Gastroesophageal sphincter (tissue), 4 donors: ENCODE data around the gene HFE. TPM values are rescaled to one million over a fixed set of nuclear protein-coding genes. Genes with fewer than 3 reads are reported as not detected.

Experiments used
- ATAC-seq: fragments of 150-250 bp; one replicate; pipeline ENCODE4 v1.9.1; 2016; ENCODE audit warnings: mild to moderate bottlenecking, moderate library complexity
- H3K27ac ChIP-seq, 4 donors: fragments of 200-600 bp; sonication (generic) in 3 of 4; 1 replicate in 3 of 4; 2 replicates in 1 of 4; pipeline ENCODE4 v1.5.1; 2016 to 2019
- H3K27me3 ChIP-seq: fragments of 200-600 bp; sonication (generic); one replicate; pipeline ENCODE4 v1.5.1; 2019
- H3K36me3 ChIP-seq, 2 donors: fragments of 200-600 bp; sonication (generic); one replicate each; pipeline ENCODE4 v1.5.1; 2019; ENCODE audit warnings: control low read depth in 1 of 2
- H3K4me1 ChIP-seq, 3 donors: fragments of 200-600 bp; sonication (generic); 1 replicate in 2 of 3; 2 replicates in 1 of 3; pipeline ENCODE4 v1.5.1; 2016 to 2019; ENCODE audit warnings: control low read depth in 2 of 3
- H3K4me3 ChIP-seq, 2 donors: fragments of 200-600 bp; sonication (generic); one replicate each; pipeline ENCODE4 v1.5.1; 2019; ENCODE audit warnings: mild to moderate bottlenecking in 1 of 2, moderate library complexity in 1 of 2
- H3K9me3 ChIP-seq, 3 donors: fragments of 200-600 bp; sonication (generic); one replicate each; pipeline ENCODE4 v1.5.1; 2017 to 2019; ENCODE audit warnings: control low read depth in 2 of 3
- CTCF ChIP-seq, 4 experiments: fragments of 200-600 bp in 2 of 4; fragments of 450-650 bp in 2 of 4; sonication (generic) in 1 of 4; IDR thresholded peaks; one replicate each; pipeline ENCODE4 v1.5.1; 2017 to 2019; ENCODE audit warnings: antibody characterized with exemption in 4 of 4, mild to moderate bottlenecking in 2 of 4, moderate library complexity in 2 of 4
- EP300 ChIP-seq: sonication (generic); formaldehyde crosslinking; IDR thresholded peaks from one replicate; pipeline ENCODE4 v1.6.1; 2017; ENCODE audit warnings: antibody characterized with exemption, mild to moderate bottlenecking
- POLR2A ChIP-seq, 2 donors: fragments of 450-650 bp; IDR thresholded peaks; one replicate each; pipeline ENCODE4 v1.6.1; 2017; ENCODE audit warnings: antibody characterized with exemption in 2 of 2, mild to moderate bottlenecking in 2 of 2, moderate library complexity in 1 of 2
- POLR2AphosphoS5 ChIP-seq: sonication (generic); formaldehyde crosslinking; IDR thresholded peaks from one replicate; pipeline ENCODE4 v1.6.1; 2017; ENCODE audit warnings: antibody characterized with exemption
- WGBS, 2 donors: methylation state at CpG; one replicate each; pipeline ENCODE4 v1.1.5; 2018; ENCODE audit warnings: low coverage in 1 of 2; 5-methylcytosine and 5-hydroxymethylcytosine counted together
- total RNA-seq, 4 donors: library from RNA; depleted of rRNA; stranded (reverse); fragments of >200 nt; gene quantifications; one replicate each; pipeline ENCODE4 v1.1.0, GENCODE V29; 2016

The HFE gene
- total RNA-seq, 4 donors from 2014 or later = 3.7 to 11.4 (median 8.3) TPM

DNA sequence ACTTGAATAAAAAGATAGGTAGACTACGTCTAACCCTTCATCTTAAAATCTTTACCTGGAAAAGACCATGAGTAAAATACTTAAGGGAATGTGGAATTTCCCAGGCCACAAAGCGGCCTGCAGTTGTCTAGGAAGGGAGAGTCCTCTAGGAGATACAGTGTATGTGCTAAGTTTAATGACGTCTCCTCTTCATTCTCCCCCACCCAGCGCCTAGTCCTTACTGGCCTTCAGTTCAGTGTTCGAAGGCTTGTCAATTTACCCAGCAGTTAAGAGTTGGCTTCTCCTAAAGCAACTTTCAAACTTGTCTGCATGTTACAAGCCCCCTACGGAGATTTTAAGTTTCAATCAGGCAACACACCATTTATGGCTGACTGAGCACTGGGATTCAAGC, 35.2 kb downstream of the HFE start:
- peaks cover 0 to 18% (median 7%) of the 10 kb centered on the region in 3 donors for H3K4me1 ChIP-seq
- ATAC-seq = no peak
- no peaks in the 10 kb centered on the region for H3K27me3 ChIP-seq
- H3K27ac ChIP-seq = peak overlapping the region; percentile 93 to 99 (median 98)
- 62 to 64% methylated on average over 6 of the region's 6 CpGs for WGBS, 2 donors
- no peaks in the 10 kb centered on the region for H3K9me3 ChIP-seq
- H3K4me3 ChIP-seq = peak overlapping the region; percentile 79 to 92
- TF ChIP-seq EP300 (no peak), POLR2AphosphoS5 (no peak), CTCF (IDR thresholded peaks at IDR 0.05) (no peak), POLR2A (IDR thresholded peaks at IDR 0.05) (no peak)
- no peaks in the 10 kb centered on the region for H3K36me3 ChIP-seq

GRCh38 chr6:26122793-26123674, 35.8 kb downstream of the HFE start:
- H3K27me3 ChIP-seq = no peaks in the 10 kb centered on the region
- peaks cover 0 to 4% of the 10 kb centered on the region in 2 donors for H3K36me3 ChIP-seq
- peak overlapping the region; percentile 93 to 99 (median 98) for H3K27ac ChIP-seq
- WGBS, 2 donors = 2% methylated on average over 19 to 25 of the region's 38 CpGs
- ATAC-seq = peak; percentile 80
- no peaks in the 10 kb centered on the region for H3K9me3 ChIP-seq
- H3K4me3 ChIP-seq = peak overlapping the region; percentile 79 to 92
- peaks cover 0 to 25% (median 11%) of the 10 kb centered on the region in 3 donors for H3K4me1 ChIP-seq
- TF ChIP-seq POLR2AphosphoS5 (peak; percentile 95), CTCF (IDR thresholded peaks at IDR 0.05) (no peak), POLR2A (IDR thresholded peaks at IDR 0.05) (peak; percentile 77 to 82), EP300 (peak; percentile 46)

DNA sequence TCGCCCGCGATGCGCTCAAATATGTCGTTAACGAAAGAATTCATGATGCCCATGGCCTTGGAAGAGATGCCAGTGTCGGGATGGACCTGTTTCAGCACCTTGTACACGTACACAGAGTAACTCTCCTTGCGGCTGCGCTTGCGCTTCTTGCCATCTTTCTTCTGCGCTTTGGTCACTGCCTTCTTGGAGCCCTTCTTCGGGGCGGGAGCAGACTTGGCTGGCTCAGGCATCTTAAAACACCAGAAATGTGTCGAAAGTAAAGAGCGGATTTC, 36.4 kb downstream of the HFE start:
- H3K4me3 ChIP-seq = peak overlapping the region; percentile 79 to 92

DNA sequence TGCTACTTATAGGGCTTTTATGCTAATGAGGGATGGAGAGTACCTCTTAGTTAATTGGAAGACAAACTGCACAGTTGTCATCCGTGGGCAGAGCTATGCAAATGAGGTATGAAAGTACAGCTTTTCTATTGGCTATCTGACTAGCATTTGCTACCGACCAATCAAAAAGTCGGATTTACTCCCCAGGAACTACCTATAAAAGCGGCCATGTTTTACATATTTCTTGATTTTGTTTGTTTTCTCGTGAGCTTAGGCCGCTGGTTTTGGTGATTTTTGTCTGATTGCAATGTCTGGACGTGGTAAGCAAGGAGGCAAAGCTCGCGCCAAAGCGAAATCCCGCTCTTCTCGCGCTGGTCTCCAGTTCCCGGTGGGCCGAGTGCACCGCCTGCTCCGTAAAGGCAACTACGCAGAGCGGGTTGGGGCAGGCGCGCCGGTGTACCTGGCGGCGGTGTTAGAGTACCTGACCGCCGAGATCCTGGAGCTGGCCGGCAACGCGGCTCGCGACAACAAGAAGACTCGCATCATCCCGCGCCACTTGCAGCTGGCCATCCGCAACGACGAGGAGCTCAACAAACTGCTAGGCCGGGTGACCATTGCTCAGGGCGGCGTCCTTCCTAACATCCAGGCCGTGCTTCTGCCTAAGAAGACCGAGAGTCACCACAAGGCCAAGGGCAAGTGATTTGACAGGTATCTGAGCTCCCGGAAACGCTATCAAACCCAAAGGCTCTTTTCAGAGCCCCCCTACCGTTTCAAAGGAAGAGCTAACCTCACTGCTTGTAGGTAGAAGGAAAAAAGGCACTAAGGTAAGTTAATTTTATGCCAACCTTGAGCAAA, 36.9 kb downstream of the HFE start:
- ATAC-seq = peak; percentile 89
- 0 to 1% methylated on average over 4 to 21 of the region's 45 CpGs for WGBS, 2 donors
- no peaks in the 10 kb centered on the region for H3K9me3 ChIP-seq

More for the DNA sequence above, 36.4 kb downstream of the HFE start:
- Histone ChIP-seq H3K4me1 (peaks cover 0 to 31% (median 11%) of the 10 kb centered on the region in 3 donors), H3K27ac (peak overlapping the region; percentile 93 to 99 (median 98)), H3K9me3 (no peaks in the 10 kb centered on the region), H3K36me3 (peaks cover 0 to 10% of the 10 kb centered on the region in 2 donors), H3K27me3 (no peaks in the 10 kb centered on the region)
- TF ChIP-seq POLR2AphosphoS5 = peak; percentile 71
- no peak for TF ChIP-seq CTCF (IDR thresholded peaks at IDR 0.05)
- TF ChIP-seq POLR2A (IDR thresholded peaks at IDR 0.05) = peak; percentile 82 to 95
- no peak for ATAC-seq
- WGBS, 2 donors = 0% methylated on average over 2 of the region's 16 CpGs; no CpG with 5 or more reads in 1 of the 2 donors

More for the DNA sequence above, 36.9 kb downstream of the HFE start:
- peaks cover 0 to 36% (median 11%) of the 10 kb centered on the region in 3 donors for H3K4me1 ChIP-seq
- peak overlapping the region; percentile 79 to 92 for H3K4me3 ChIP-seq
- no peaks in the 10 kb centered on the region for H3K27me3 ChIP-seq
- peaks cover 0 to 14% of the 10 kb centered on the region in 2 donors for H3K36me3 ChIP-seq
- H3K27ac ChIP-seq = peak overlapping the region; percentile 93 to 99 (median 98)
- no peak for TF ChIP-seq EP300
- TF ChIP-seq POLR2A (IDR thresholded peaks at IDR 0.05) = peak; percentile 98 to 99
- peak; percentile 100 for TF ChIP-seq POLR2AphosphoS5
